H9 (cell line): ENCODE results near the gene PEX14. TPM values are rescaled to one million over a fixed set of nuclear protein-coding genes. Genes with fewer than 3 reads are reported as not detected.
A peak's percentile ranks its signal among the peaks of the same experiment; 100 is the strongest.

Experiments
- DNase-seq: peaks from one replicate; pipeline ENCODE4 v3.0.0-alpha.2; 2017
- H2AFZ ChIP-seq: one replicate; pipeline ENCODE4 v1.6.1; 2013; ENCODE audit warnings: mild to moderate bottlenecking, low read length, control low read depth, moderate library complexity
- H2AK5ac ChIP-seq: 2 replicates; pipeline ENCODE4 v1.6.1; 2013; ENCODE audit warnings: low read length, control low read depth, mixed read lengths; ENCODE audit not compliant: insufficient read length
- H2BK120ac ChIP-seq: one replicate; pipeline ENCODE4 v1.6.1; 2013; ENCODE audit warnings: low read depth, mild to moderate bottlenecking, low read length, control low read depth, inconsistent platforms; ENCODE audit not compliant: poor library complexity, severe bottlenecking
- H2BK12ac ChIP-seq: 2 replicates; pipeline ENCODE4 v1.6.1; 2013; ENCODE audit warnings: low read length, control low read depth, mixed read lengths, low read depth; ENCODE audit not compliant: insufficient read length
- H2BK15ac ChIP-seq: 2 replicates; pipeline ENCODE4 v1.6.1; 2013; ENCODE audit warnings: low read depth, low read length, control low read depth
- H2BK20ac ChIP-seq: one replicate; pipeline ENCODE4 v1.6.1; 2013; ENCODE audit warnings: low read depth, mild to moderate bottlenecking, low read length, control low read depth, inconsistent platforms; ENCODE audit not compliant: poor library complexity, severe bottlenecking
- H2BK5ac ChIP-seq: 2 replicates; pipeline ENCODE4 v1.6.1; 2013; ENCODE audit warnings: low read length, control low read depth, mixed read lengths; ENCODE audit not compliant: insufficient read length
- H3K14ac ChIP-seq: 2 replicates; pipeline ENCODE4 v1.6.1; 2013; ENCODE audit warnings: low read length, control low read depth; ENCODE audit not compliant: insufficient read depth
- H3K18ac ChIP-seq: 2 replicates; pipeline ENCODE4 v1.6.1; 2013; ENCODE audit warnings: low read depth, mild to moderate bottlenecking, mixed read lengths, low read length, control low read depth; ENCODE audit not compliant: insufficient read length
- H3K23ac ChIP-seq: 2 replicates; pipeline ENCODE4 v1.6.1; 2013; ENCODE audit warnings: low read length, control low read depth, mixed read lengths, low read depth; ENCODE audit not compliant: insufficient read length
- H3K23me2 ChIP-seq: 2 replicates; pipeline ENCODE4 v1.6.1; 2013; ENCODE audit warnings: low read depth, mild to moderate bottlenecking, mixed read lengths, low read length, control low read depth; ENCODE audit not compliant: insufficient read length, poor library complexity, severe bottlenecking
- H3K27ac ChIP-seq: 2 replicates; pipeline ENCODE4 v1.5.1; 2013; ENCODE audit warnings: low read length, control low read depth, mixed read lengths, low read depth; ENCODE audit not compliant: insufficient read length
- H3K27me3 ChIP-seq: 2 replicates; pipeline ENCODE4 v1.6.1; 2013; ENCODE audit warnings: low read length, control low read depth, inconsistent platforms; ENCODE audit not compliant: insufficient read depth
- H3K4ac ChIP-seq: 2 replicates; pipeline ENCODE4 v1.6.1; 2013; ENCODE audit warnings: low read depth, mild to moderate bottlenecking, control low read depth, inconsistent platforms, low read length, moderate library complexity
- H3K4me1 ChIP-seq: 2 replicates; pipeline ENCODE4 v1.6.1; 2013; ENCODE audit warnings: low read length, control low read depth, inconsistent platforms; ENCODE audit not compliant: insufficient read depth
- H3K4me2 ChIP-seq: 2 replicates; pipeline ENCODE4 v1.6.1; 2013; ENCODE audit warnings: low read length, control low read depth, mixed read lengths; ENCODE audit not compliant: insufficient read length, insufficient read depth
- H3K56ac ChIP-seq: 2 replicates; pipeline ENCODE4 v1.6.1; 2013; ENCODE audit warnings: low read depth, mild to moderate bottlenecking, mixed read lengths, low read length, control low read depth; ENCODE audit not compliant: insufficient read length
- H3K79me1 ChIP-seq: 2 replicates; pipeline ENCODE4 v1.6.1; 2013; ENCODE audit warnings: low read depth, mild to moderate bottlenecking, moderate library complexity, low read length, control low read depth, inconsistent platforms; ENCODE audit not compliant: insufficient read depth, poor library complexity, severe bottlenecking
- H3K79me2 ChIP-seq: 2 replicates; pipeline ENCODE4 v1.6.1; 2013; ENCODE audit warnings: low read length, control low read depth, inconsistent platforms; ENCODE audit not compliant: insufficient read depth
- H3K9ac ChIP-seq: 2 replicates; pipeline ENCODE4 v1.6.1; 2013; ENCODE audit warnings: low read length, control low read depth, mixed read lengths; ENCODE audit not compliant: insufficient read length; ENCODE audit errors: extremely low read depth
- H3K9me3 ChIP-seq: one replicate; pipeline ENCODE4 v1.6.1; 2013; ENCODE audit warnings: low read depth, low read length, inconsistent platforms; ENCODE audit not compliant: control insufficient read depth
- H3T11ph ChIP-seq: one replicate; pipeline ENCODE4 v1.6.1; 2013; ENCODE audit warnings: mild to moderate bottlenecking, low read length, control low read depth, inconsistent platforms
- H4K20me1 ChIP-seq: one replicate; pipeline ENCODE4 v1.6.1; 2013; ENCODE audit not compliant: control insufficient read depth, insufficient read length, insufficient read depth
- H4K5ac ChIP-seq: 2 replicates; pipeline ENCODE4 v1.6.1; 2013; ENCODE audit warnings: low read depth, mild to moderate bottlenecking, mixed read lengths, low read length, control low read depth; ENCODE audit not compliant: insufficient read length
- H4K8ac ChIP-seq: replicated peaks from 2 replicates; pipeline ENCODE4 v1.6.1; 2013; ENCODE audit warnings: low read length, control low read depth, mixed read lengths, low read depth; ENCODE audit not compliant: insufficient read length
- H4K91ac ChIP-seq: 2 replicates; pipeline ENCODE4 v1.6.1; 2013; ENCODE audit warnings: low read depth, mild to moderate bottlenecking, moderate library complexity, mixed read lengths, low read length, control low read depth; ENCODE audit not compliant: insufficient read length
- H3K27ac Mint-ChIP-seq, 3 experiments: 2 replicates in 2 of 3; 3 replicates in 1 of 3; pipeline ENCODE4 v1.8.0; 2020 to 2021; ENCODE audit warnings: mixed read lengths in 3 of 3, mild to moderate bottlenecking in 1 of 3, moderate library complexity in 1 of 3
- H3K27me3 Mint-ChIP-seq: 2 replicates; pipeline ENCODE4 v1.8.0; 2021; ENCODE audit warnings: low read depth, mild to moderate bottlenecking, moderate library complexity, mixed read lengths
- H3K36me3 Mint-ChIP-seq, 3 experiments: 2 replicates in 2 of 3; 3 replicates in 1 of 3; pipeline ENCODE4 v1.8.0; 2020 to 2021; ENCODE audit warnings: low read depth in 3 of 3, mixed read lengths in 3 of 3; ENCODE audit not compliant: insufficient read depth in 1 of 3
- H3K4me1 Mint-ChIP-seq, 2 experiments: 2 replicates each; pipeline ENCODE4 v1.8.0; 2020; ENCODE audit warnings: mixed read lengths in 2 of 2
- H3K4me3 Mint-ChIP-seq, 2 experiments: 2 replicates in 1 of 2; 3 replicates in 1 of 2; pipeline ENCODE4 v1.8.0; 2020 to 2021; ENCODE audit warnings: mild to moderate bottlenecking in 2 of 2, mixed read lengths in 2 of 2, moderate library complexity in 1 of 2
- H3K9me3 Mint-ChIP-seq, 2 experiments: 2 replicates in 1 of 2; 3 replicates in 1 of 2; pipeline ENCODE4 v1.8.0; 2020; ENCODE audit warnings: mild to moderate bottlenecking in 2 of 2, mixed read lengths in 2 of 2, moderate library complexity in 1 of 2
- CTCF ChIP-seq: fragments of 200-600 bp; sonication (generic); conservative IDR thresholded peaks from 3 replicates; pipeline ENCODE4 v1.8.0; 2021; ENCODE audit warnings: antibody characterized with exemption, mild to moderate bottlenecking
- WGBS: extraction: QIAGEN DNeasy Blood & Tissue Kit; methylation state at CpG from one replicate; pipeline ENCODE4 v1.1.7; 2013; ENCODE audit warnings: missing lambda C conversion rate, low lambda C conversion rate, mixed read lengths; ENCODE audit not compliant: insufficient read length; ENCODE audit errors: extremely low coverage; 5-methylcytosine and 5-hydroxymethylcytosine counted together
- total RNA-seq: library from RNA; stranded (reverse); gene quantifications from 2 replicates; pipeline ENCODE4 v1.2.1, GENCODE V29; 2021

The PEX14 gene
- total RNA-seq, 1 experiment from 2014 or later, result 23.9 TPM

GRCh38 chr1:10495475-10495817, 20.7 kb downstream of the PEX14 start:
- H2AFZ ChIP-seq, result no peak overlapping the region

More at GRCh38 chr1:10495475-10495817, 20.7 kb downstream of the PEX14 start:
- Histone ChIP-seq H3K18ac (no peak overlapping the region), H2BK15ac (no peak overlapping the region), H3K9ac (no peak overlapping the region), H3K27me3 (no peaks in the 10 kb centered on the region), H3K23me2 (no peaks in the 10 kb centered on the region), H3T11ph (no peak overlapping the region), H2BK12ac (no peak overlapping the region), H3K4me1 (no peaks in the 10 kb centered on the region), H3K4me2 (no peak overlapping the region), H2AK5ac (no peak overlapping the region), H4K5ac (no peak overlapping the region), H3K56ac (no peak overlapping the region), H2BK5ac (no peak overlapping the region), H3K23ac (no peak overlapping the region), H3K14ac (no peak overlapping the region), H4K20me1 (peaks cover 4% of the 10 kb centered on the region), H3K79me2 (peaks cover 2% of the 10 kb centered on the region; the same call in 1 of the 2 replicates), H3K4ac (no peak overlapping the region), H4K91ac (no peak overlapping the region), H3K9me3 (no peaks in the 10 kb centered on the region), H3K79me1 (peaks cover 6% of the 10 kb centered on the region), H2BK120ac (no peak overlapping the region), H3K27ac (no peak overlapping the region), H2BK20ac (no peak overlapping the region), H4K8ac (no peak overlapping the region)
- no CpG with 5 or more reads among the region's 10 CpGs for WGBS
- no peaks in the 10 kb centered on the region for H3K9me3 Mint-ChIP-seq
- H3K4me3 Mint-ChIP-seq, result no peak overlapping the region
- H3K27me3 Mint-ChIP-seq, result no peaks in the 10 kb centered on the region
- H3K36me3 Mint-ChIP-seq, result peaks cover 1 to 8% (median 5%) of the 10 kb centered on the region in 3 experiments; a peak in 2 of 7 replicates
- peak overlapping the region in 2 of 3 experiments; percentile 3 to 46; a peak in 2 of 7 replicates for H3K27ac Mint-ChIP-seq
- H3K4me1 Mint-ChIP-seq, result peaks cover 21 to 28% of the 10 kb centered on the region in 2 experiments
- no peak for TF ChIP-seq CTCF
- no peak for DNase-seq
